Measurements from ENCODE around the gene EFCC1.

EFCC1 gene

DNA sequence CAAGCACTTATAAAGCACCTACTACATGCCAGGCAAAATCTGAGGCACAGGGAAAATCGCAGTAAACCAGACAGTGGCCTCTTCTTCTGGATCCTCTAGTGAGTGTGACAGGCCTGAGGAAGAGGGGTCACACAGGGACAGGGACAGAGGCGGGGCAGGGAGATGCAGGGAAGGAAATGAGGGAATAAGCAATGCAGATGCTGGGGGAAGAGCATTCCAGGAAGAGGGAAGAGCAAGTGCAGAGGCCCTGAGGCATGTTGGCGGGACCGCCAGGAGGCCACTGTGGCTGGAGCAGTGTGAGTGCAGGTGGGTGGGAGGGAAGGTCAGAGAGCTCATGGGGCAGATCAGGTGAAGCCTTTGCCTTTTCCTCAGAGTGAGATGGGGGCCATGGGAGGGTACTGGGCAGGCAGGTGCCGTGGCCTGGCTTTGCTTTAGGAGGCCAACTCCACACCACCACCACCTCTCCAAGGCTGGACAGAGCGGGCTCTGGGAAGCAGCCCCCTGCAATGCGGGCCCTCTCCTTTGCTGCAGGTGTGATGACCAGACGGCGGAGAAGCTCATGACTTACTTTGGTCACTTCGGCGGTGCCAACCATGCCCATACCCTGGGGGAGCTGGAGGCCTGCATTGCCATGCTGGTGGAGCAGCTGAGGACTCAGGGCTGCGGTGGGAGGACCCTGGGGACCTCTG lies 32.7 kb downstream of the EFCC1 start:
- DNase-seq, result no peak

DNA sequence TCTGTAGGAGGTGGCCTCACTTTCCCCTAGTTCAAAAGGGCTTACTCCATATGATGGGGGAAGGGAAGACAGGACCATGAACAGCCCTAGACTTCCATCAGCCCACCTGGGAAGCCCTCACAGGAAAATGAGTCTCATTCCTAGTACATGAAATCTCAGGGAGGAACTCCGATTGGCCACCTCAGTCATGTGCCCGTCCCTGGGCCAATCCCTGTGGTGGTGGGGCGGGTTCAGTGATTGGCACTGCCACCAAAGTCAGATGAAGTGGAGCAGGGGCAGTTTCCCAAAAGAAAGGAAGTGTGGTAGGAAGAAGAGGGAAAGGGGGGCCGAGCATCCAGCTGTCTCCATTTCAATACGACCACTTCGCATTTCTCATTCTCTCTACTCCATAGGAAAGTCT lies 33.5 kb downstream of the EFCC1 start:
- DNase-seq, result no peak

DNA sequence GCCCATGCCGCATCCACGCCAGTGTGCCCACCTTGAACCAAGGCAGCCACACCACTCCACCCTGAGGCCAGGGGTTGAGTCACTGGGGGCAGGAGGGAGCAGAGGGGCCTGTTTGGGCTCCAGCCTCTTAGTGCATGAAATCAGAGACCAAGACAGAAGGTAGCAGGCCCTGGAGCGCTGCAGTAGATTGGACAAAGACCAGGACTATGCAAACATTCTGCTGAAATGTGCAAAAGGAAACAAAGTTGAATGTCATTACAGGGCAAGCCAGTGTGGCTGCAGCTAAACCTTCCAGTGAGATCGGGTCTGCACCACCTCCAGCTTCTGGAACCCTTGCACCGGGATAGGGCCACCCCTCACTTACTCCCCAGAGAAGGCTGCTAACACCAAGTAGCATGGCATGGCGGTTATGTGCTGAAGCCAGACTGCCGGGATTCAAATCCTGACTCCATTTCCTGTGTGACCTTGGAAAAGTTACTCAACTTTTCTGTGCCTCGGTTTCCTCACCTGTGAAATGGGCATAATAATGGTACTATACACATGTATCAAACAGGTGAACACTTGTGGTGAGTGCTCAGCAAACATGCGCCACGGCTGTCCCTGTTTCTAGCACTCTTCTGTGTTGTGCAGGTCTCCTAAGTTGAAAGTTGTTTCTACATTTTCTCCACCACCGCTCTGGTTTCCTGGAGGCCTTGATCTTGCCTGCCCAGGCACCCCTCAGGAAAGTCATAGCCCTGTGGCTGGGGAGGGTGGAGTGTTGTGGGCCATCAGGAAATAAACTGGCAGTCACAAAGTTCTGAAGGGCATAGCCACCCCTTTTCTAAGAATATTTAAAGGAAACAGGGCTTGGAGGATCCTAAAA lies 34.5 kb downstream of the EFCC1 start:
- DNase-seq, result no peak

GRCh38 chr3:129036222-129037092 lies 35.4 kb downstream of the EFCC1 start:
- no peak for DNase-seq

- no peak for DNase-seq
Measured at GRCh38 chr3:129037093-129037419, 36.0 kb downstream of the EFCC1 start.

DNA sequence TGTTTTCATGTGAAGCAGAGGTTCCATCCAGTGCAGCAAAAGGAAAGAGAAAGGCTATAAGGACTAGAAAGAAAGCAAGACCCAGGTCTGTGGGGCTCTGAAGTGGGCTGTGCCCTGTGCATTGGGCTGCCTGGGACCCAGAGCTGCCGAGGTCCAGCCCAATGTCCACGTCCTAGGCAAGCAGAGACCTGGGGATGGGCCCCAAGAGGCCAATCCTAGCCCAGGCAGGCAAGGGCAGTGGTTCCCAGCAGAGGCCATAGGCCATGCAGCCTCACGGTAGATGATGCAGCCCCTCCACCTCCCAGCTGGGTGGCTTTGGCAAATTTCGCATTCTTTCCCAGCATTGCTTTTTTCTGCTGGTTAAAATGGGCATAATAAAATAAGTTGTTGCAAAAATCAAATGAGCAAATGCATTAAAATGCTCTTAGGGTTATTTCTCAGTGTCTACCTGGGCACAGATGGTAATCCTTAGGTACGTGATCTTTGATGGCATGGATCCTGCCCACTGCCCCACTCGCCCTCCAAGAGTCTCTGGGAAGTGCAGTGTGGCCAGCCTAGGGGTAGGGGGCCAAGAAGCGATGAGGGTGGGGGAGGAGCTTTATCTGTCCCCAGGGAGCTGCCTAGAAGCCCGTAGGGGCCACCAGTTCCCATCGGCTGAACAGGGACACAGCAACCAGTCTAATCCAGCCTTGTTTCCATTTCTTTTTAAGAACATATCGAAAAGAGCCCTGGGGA lies 37.2 kb downstream of the EFCC1 start:
- no peak for DNase-seq

GRCh38 chr3:129039271-129040038 lies 38.4 kb downstream of the EFCC1 start:
- DNase-seq, result no peak

DNA sequence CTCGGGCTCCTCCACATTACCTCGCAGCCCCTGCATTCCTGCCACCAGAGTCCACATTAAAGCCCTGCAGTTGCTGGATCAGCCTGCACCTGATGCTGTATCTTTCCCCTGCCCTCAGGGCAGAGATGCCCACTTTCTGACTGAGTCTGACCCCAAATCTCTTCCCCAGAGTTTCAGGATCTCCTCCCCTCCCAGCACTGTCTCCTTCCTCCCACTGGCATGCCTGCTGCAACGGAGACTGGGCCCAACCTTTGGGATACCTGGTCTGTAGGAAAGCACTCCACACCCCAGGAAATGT lies 38.9 kb downstream of the EFCC1 start:
- no peak for DNase-seq

DNA sequence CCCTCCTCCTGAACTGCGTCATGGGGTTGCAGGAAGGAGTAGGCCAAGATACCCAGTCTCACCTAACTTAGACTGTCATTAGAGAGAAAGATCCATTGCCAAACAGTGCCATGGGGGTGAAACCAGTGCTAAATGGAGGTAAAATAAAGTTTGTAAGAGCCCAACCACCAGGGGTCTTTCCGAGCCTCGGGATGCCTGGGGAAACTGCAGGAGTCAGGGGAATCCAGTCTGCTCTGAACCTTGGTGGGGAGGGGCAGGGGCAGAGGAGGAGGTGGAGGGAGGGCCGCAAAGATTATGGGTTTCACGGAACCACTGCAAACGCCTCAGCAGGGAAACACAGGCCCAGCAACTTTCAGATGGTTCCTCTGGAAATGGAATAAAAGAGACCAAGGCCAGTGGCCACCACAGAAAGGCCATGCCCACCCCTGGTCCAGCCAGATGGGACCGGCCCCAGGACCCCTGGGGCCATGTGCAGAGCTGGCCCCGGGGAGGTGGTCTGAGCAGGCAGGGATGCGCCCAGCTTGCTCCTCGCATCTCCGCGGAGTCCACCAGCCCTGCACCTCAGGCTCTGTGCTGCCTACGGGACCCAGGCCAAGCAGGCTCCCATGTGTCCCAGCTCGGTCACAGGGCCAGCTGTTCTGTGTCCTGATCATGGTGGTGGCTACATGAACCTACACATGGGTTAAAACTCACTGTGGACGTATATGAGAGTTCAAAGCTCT lies 39.6 kb downstream of the EFCC1 start:
- DNase-seq, result no peak

DNA sequence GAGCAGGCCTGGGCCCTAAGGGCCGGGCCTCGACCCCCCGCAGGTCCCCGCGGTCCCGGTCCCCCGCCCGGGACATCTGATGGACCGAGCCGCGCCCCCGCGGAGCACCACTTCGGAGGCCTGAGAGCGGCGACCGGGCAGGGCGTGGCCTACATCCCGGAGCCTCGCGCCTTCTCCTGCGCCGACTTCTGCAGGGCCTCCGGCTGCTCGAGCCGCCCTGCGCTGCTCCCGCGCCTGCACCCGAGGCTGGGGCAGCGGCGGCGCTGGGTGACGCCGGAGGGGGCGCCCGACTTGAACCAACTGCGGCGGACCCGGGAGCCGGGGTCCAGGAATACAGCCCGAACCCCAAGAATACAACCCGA lies 44.6 kb downstream of the EFCC1 start:
- peak; percentile 29 for DNase-seq

DNA sequence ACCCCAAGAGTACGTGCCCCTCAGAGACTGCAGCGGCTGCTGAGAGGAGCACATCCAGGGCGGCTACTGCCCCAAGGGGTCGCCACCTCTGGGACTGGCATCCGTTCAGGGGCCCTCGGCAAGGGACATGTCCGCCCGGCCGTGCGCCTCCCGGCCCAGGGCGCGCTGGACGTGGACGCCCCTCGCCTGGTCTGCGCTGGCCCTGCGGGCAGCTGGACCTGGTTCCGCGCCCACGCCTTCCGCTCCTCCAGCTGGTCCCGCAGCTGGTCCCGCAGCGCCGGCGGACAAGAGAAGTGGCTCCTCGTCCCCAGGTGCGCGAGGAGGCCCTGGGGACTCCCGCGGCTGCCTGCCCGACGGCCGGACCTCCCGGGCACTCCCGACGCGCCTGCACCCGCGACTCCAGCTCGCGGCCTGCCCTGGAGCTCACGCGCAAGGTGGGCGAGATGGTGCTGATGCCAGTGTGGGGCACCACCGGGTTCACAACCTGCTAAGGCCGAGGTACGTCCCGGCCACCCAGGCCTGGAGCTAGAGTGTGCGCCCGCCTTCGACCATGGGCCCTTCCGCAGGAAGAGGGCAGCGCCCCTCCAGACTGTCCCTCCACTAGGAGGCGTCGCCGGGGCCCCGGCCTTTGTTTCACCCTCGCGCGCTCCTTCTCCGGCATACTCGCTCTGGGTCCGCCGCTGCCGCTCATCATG lies 45.1 kb downstream of the EFCC1 start:
- no peak for DNase-seq

- no peak for DNase-seq
Measured at GRCh38 chr3:129046732-129047552, 45.8 kb downstream of the EFCC1 start.

GRCh38 chr3:129047553-129047839 lies 46.4 kb downstream of the EFCC1 start:
- no peak for DNase-seq

GRCh38 chr3:129050556-129051295 lies 49.6 kb downstream of the EFCC1 start:
- no peak for DNase-seq

DNA sequence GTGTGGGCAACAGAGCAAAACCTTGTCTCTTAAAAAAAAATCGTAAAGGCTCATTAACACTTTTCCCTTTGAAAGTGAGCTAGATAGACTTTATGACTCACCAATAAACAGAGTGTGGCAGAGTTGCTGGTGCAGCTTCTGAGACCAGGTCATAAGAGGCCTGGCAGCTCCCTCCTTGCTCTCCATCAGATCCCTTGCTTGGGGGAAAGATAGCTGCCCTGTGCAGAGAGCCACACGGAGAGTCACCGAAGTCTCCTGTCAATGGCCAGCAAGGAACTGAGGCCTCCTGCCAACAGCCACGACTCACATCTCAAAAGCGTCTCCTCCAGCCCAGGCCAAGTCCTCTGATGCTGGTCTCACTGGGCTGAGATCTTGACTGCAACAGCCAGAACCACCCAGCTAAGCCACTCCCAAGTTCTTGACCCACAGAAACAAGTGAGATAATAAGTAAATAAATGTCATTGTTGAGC lies 50.8 kb downstream of the EFCC1 start:
- no peak for DNase-seq

DNA sequence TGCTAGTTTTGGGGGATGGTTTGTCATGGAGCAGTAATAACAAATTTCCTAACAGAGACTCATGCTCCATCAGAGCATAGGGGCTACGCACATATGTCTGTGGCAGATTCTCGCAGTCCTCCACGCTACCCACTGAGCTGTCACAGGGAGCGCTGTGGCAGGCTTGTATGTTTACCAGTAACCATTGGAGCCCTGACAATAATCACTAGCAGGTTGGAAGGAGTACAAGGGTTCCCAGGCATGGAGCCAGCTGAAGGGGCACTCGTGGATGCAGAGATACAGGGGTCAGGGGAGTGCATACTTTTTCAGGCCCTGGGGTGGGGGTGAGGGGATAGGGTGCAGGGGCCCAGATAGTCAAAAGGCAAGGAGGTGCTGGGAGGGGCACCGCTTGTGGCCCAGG lies 51.6 kb downstream of the EFCC1 start:
- no peak for DNase-seq

- DNase-seq, result no peak
Measured at GRCh38 chr3:129054605-129055104, 53.6 kb downstream of the EFCC1 start.

DNA sequence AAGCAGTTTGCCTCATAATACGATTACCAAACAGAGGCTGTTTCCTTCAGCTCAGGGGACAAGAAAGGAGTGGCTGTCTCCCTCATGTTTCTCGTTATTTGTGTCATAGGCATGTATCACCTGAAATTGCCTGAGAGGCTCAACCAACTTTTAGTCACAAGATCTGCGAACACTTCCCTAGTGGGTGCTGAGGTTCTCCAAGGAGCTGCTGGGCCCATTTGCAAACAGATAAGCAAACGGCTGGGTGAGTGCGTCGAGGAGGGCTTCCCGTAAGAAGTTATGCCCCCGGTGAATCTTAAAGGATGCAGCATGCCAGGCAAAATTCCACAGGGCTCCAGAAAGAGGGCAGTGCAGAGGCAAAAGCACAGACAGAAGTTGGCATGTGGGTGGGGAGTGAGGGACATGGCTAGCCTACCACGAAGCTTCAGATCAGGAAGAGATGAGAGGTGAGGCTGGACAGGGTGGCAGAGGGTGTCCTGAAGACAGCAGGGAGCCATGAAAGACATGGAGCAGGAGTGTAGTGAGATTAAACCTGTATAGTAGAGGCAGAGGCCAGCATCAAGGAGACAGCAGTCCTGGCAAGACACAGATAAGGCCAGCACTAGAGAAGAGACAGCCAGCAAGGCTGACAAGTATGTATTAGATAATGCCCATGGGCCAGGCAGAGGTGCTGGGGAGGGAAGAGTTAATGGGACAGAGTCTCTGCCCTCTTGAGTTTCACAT lies 55.5 kb downstream of the EFCC1 start:
- no peak for DNase-seq

DNA sequence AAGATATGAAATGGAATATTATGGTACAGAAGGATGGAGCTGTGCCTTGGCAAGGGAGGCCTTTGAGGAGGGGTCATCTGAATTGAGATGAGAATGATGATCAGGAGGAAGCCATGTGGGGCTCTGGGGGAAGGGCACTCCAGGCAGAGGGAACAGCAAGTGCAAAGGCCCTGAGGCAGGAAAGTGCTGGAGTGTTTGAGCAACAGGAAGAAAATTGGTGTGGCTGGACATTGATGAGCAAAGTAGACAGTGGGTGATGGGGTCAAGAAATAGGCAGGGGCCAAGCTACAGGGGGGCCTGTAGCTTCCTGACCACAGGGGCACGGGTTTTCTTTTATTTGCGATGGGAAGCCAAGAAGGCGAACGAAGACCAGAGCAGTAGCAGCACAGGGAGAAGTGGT lies 56.1 kb downstream of the EFCC1 start:
- no peak for DNase-seq

Data from CD4-positive, alpha-beta T cell treated with Interleukin-12 subunit alpha and Interleukin-12 subunit beta, for 1 hour (primary cell).